ENCODE measurements around the gene NOL9. TPM values are rescaled to one million over a fixed set of nuclear protein-coding genes. Genes with fewer than 3 reads are reported as not detected.
A peak's percentile ranks its signal among the peaks of the same experiment; 100 is the strongest.

NOL9 gene
- total and polyA plus RNA-seq, 2 of the 13 experiments (the other 11 are each of a cell fraction or from before 2014, with no cell fraction given), result 18.0 to 24.7 TPM

DNA sequence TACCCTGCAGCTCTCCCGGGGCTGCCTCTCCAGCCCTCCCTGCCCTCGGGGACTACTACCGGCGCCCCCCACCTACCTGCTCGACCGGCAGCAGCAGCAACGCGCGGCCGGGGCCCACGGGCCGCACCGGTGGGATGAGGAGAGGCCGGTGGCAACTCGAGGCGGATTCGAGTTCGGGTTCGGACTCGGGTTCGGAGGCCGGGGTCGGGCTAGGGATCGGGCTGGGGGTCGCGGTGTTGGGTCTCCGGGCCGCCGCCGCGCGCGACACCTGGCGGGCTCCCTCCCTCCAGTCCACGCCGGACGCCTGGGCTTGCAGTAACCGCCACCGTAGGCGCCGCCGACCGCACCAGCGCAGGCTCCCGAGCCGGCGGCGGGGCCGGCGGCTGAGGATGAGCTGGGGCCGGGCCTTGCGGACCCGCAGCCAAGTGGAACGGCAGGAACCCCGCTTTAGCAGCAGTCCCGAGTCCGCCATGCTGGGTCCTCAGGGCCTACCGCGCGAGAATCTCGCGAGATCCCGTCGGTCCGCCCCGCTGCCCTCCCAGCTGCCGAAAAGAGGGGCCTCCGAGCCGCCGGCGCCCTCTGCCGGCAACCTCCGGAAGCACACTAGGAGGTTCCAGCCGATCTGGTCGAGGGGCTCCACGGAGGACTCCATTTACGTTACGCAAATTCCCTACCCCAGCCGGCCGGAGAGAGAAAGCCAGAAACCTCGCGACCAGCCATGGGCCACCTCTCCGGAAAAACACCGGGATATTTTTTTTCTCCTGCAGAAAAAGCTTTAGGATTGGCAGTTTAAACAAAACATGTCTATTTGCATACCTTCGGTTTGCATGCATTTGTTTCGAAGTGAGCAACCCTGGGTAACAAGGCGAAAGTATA is at the start of gene NOL9 (continued):
- TF ChIP-seq THAP8 (CRISPR knock-in tag; IDR thresholded peaks at IDR 0.05; ENCODE audit: borderline replicate concordance), result no peak
- TF ChIP-seq, protein P1, sequence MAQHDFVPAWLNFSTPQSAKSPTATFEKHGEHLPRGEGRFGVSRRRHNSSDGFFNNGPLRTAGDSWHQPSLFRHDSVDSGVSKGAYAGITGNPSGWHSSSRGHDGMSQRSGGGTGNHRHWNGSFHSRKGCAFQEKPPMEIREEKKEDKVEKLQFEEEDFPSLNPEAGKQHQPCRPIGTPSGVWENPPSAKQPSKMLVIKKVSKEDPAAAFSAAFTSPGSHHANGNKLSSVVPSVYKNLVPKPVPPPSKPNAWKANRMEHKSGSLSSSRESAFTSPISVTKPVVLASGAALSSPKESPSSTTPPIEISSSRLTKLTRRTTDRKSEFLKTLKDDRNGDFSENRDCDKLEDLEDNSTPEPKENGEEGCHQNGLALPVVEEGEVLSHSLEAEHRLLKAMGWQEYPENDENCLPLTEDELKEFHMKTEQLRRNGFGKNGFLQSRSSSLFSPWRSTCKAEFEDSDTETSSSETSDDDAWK (CRISPR knock-in tag; IDR thresholded peaks at IDR 0.05), result no peak
- TF ChIP-seq RBM22 (optimal IDR thresholded peaks at IDR 0.05; ENCODE audit: low read length), result no peak
- TF ChIP-seq HMGA1 (CRISPR knock-in tag; conservative IDR thresholded peaks at IDR 0.05), result no peak
- TF ChIP-seq ZNF550 (CRISPR knock-in tag; IDR thresholded peaks at IDR 0.05; ENCODE audit: borderline replicate concordance), result no peak
- TF ChIP-seq, protein P2, sequence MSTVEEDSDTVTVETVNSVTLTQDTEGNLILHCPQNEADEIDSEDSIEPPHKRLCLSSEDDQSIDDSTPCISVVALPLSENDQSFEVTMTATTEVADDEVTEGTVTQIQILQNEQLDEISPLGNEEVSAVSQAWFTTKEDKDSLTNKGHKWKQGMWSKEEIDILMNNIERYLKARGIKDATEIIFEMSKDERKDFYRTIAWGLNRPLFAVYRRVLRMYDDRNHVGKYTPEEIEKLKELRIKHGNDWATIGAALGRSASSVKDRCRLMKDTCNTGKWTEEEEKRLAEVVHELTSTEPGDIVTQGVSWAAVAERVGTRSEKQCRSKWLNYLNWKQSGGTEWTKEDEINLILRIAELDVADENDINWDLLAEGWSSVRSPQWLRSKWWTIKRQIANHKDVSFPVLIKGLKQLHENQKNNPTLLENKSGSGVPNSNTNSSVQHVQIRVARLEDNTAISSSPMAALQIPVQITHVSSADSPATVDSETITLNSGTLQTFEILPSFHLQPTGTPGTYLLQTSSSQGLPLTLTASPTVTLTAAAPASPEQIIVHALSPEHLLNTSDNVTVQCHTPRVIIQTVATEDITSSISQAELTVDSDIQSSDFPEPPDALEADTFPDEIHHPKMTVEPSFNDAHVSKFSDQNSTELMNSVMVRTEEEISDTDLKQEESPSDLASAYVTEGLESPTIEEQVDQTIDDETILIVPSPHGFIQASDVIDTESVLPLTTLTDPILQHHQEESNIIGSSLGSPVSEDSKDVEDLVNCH (CRISPR knock-in tag; IDR thresholded peaks at IDR 0.05), result no peak
- no peak for TF ChIP-seq ZNF589 (CRISPR knock-in tag; conservative IDR thresholded peaks at IDR 0.05)
- TF ChIP-seq ATRX (CRISPR knock-in tag; IDR thresholded peaks at IDR 0.05; ENCODE audit: borderline replicate concordance), result no peak
- TF ChIP-seq ZKSCAN5 (CRISPR knock-in tag; IDR thresholded peaks at IDR 0.05), result no peak
- TF ChIP-seq PAWR (CRISPR knock-in tag; IDR thresholded peaks at IDR 0.05; ENCODE audit: borderline replicate concordance), result no peak
- TF ChIP-seq, protein P3, sequence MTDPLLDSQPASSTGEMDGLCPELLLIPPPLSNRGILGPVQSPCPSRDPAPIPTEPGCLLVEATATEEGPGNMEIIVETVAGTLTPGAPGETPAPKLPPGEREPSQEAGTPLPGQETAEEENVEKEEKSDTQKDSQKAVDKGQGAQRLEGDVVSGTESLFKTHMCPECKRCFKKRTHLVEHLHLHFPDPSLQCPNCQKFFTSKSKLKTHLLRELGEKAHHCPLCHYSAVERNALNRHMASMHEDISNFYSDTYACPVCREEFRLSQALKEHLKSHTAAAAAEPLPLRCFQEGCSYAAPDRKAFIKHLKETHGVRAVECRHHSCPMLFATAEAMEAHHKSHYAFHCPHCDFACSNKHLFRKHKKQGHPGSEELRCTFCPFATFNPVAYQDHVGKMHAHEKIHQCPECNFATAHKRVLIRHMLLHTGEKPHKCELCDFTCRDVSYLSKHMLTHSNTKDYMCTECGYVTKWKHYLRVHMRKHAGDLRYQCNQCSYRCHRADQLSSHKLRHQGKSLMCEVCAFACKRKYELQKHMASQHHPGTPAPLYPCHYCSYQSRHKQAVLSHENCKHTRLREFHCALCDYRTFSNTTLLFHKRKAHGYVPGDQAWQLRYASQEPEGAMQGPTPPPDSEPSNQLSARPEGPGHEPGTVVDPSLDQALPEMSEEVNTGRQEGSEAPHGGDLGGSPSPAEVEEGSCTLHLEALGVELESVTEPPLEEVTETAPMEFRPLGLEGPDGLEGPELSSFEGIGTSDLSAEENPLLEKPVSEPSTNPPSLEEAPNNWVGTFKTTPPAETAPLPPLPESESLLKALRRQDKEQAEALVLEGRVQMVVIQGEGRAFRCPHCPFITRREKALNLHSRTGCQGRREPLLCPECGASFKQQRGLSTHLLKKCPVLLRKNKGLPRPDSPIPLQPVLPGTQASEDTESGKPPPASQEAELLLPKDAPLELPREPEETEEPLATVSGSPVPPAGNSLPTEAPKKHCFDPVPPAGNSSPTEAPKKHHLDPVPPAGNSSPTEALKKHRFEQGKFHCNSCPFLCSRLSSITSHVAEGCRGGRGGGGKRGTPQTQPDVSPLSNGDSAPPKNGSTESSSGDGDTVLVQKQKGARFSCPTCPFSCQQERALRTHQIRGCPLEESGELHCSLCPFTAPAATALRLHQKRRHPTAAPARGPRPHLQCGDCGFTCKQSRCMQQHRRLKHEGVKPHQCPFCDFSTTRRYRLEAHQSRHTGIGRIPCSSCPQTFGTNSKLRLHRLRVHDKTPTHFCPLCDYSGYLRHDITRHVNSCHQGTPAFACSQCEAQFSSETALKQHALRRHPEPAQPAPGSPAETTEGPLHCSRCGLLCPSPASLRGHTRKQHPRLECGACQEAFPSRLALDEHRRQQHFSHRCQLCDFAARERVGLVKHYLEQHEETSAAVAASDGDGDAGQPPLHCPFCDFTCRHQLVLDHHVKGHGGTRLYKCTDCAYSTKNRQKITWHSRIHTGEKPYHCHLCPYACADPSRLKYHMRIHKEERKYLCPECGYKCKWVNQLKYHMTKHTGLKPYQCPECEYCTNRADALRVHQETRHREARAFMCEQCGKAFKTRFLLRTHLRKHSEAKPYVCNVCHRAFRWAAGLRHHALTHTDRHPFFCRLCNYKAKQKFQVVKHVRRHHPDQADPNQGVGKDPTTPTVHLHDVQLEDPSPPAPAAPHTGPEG (CRISPR knock-in tag; IDR thresholded peaks at IDR 0.05), result no peak
- TF ChIP-seq FOXO4 (CRISPR knock-in tag; conservative IDR thresholded peaks at IDR 0.05), result no peak
- no peak for TF ChIP-seq ZNF577 (CRISPR knock-in tag; IDR thresholded peaks at IDR 0.05; ENCODE audit: borderline replicate concordance, low read depth)
- peak; percentile 31; the same call in 1 of the 2 replicates for TF ChIP-seq ZNF557 (CRISPR knock-in tag; IDR thresholded peaks at IDR 0.05)
